ENCODE measurements around the gene AOC1.

DNA sequence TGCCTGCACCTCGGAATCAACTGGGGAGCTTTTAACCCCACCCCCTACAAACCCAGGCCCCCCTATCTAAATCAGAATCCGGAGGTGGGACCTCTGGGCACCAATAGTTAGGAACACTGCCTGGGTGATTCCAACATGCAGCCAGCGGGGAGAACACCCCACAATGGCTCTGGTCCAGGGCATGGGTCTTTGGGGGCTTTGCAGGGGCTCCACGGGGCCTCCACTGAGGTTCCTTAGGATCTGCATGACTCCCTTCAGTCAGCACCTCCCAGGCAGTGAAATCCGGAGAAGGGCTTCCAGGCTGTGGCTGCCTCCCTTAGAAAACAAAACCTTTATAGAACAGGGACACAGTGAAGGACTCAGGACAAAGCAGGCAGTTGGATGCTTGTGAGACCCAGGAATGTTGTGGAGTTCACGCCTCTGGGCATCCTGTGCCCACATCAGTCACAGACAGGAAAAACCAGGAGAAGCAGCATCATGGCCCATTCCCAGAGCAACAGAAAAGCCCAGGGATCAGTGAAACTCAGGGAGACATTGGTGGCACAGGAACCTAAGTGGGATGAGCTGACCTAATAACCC, 16.5 kb upstream of the AOC1 start:
- TF ChIP-seq, protein P1, sequence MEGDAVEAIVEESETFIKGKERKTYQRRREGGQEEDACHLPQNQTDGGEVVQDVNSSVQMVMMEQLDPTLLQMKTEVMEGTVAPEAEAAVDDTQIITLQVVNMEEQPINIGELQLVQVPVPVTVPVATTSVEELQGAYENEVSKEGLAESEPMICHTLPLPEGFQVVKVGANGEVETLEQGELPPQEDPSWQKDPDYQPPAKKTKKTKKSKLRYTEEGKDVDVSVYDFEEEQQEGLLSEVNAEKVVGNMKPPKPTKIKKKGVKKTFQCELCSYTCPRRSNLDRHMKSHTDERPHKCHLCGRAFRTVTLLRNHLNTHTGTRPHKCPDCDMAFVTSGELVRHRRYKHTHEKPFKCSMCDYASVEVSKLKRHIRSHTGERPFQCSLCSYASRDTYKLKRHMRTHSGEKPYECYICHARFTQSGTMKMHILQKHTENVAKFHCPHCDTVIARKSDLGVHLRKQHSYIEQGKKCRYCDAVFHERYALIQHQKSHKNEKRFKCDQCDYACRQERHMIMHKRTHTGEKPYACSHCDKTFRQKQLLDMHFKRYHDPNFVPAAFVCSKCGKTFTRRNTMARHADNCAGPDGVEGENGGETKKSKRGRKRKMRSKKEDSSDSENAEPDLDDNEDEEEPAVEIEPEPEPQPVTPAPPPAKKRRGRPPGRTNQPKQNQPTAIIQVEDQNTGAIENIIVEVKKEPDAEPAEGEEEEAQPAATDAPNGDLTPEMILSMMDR (IDR thresholded peaks at IDR 0.05; ENCODE audit: poor library complexity, severe bottlenecking), result no peak
- TF ChIP-seq EP300 (conservative IDR thresholded peaks at IDR 0.05; ENCODE audit: poor library complexity, severe bottlenecking), result no peak
- TF ChIP-seq POLR2AphosphoS5 (IDR thresholded peaks at IDR 0.05), result no peak
- no peak for TF ChIP-seq SMC3 (conservative IDR thresholded peaks at IDR 0.05; ENCODE audit: poor library complexity)
